ENCODE data around the gene DPEP2. TPM values are rescaled to one million over a fixed set of nuclear protein-coding genes. Genes with fewer than 3 reads are reported as not detected.

DPEP2 gene
- total RNA-seq, 1 donor from 2014 or later: 29.5 TPM

- DNase-seq (no peak), ATAC-seq (no peak)
- Histone ChIP-seq H3K27me3 (ENCODE audit: low read depth) (no peaks in the 10 kb centered on the region), H3K9me3 (no peaks in the 10 kb centered on the region), H3K36me3 (peaks cover 26% of the 10 kb centered on the region), H3K4me1 (peaks cover 72% of the 10 kb centered on the region), H3K4me3 (peak overlapping the region; percentile 94), H3K27ac (peak overlapping the region; percentile 99)
- TF ChIP-seq CTCF (IDR thresholded peaks at IDR 0.05): no peak
- intact Hi-C loops (cut with DNase I): no loop called here
Measured at GRCh38 chr16:67965668-67966548, 33.4 kb downstream of the DPEP2 start.

GRCh38 chr16:67964477-67965131, 34.7 kb downstream of the DPEP2 start:
- no peak for TF ChIP-seq CTCF (IDR thresholded peaks at IDR 0.05)
- intact Hi-C loops (cut with DNase I): no loop called here
- no peak for ATAC-seq
- H3K27ac ChIP-seq: no peak overlapping the region
- no peaks in the 10 kb centered on the region for H3K9me3 ChIP-seq
- H3K36me3 ChIP-seq: peaks cover 39% of the 10 kb centered on the region
- no peak overlapping the region for H3K4me3 ChIP-seq
- peaks cover 85% of the 10 kb centered on the region for H3K4me1 ChIP-seq
- no peak for DNase-seq
- no peaks in the 10 kb centered on the region for H3K27me3 ChIP-seq (ENCODE audit: low read depth)

- no peaks in the 10 kb centered on the region for H3K27me3 ChIP-seq (ENCODE audit: low read depth)
- no peak for ATAC-seq
- no peaks in the 10 kb centered on the region for H3K9me3 ChIP-seq
- H3K4me1 ChIP-seq: peaks cover 86% of the 10 kb centered on the region
- TF ChIP-seq CTCF (IDR thresholded peaks at IDR 0.05): no peak
- H3K4me3 ChIP-seq: no peak overlapping the region
- H3K36me3 ChIP-seq: peaks cover 47% of the 10 kb centered on the region
- no peak for DNase-seq
- peak overlapping the region; percentile 58 for H3K27ac ChIP-seq
- intact Hi-C loops (cut with DNase I): no loop called here
Measured at GRCh38 chr16:67963662-67964321, 35.5 kb downstream of the DPEP2 start.

- H3K36me3 ChIP-seq: peaks cover 53% of the 10 kb centered on the region
- peaks cover 90% of the 10 kb centered on the region for H3K4me1 ChIP-seq
- intact Hi-C loops (cut with DNase I): no loop called here
- H3K4me3 ChIP-seq: no peak overlapping the region
- H3K27me3 ChIP-seq (ENCODE audit: low read depth): no peaks in the 10 kb centered on the region
- DNase-seq (no peak), ATAC-seq (no peak)
- TF ChIP-seq CTCF (IDR thresholded peaks at IDR 0.05): no peak
- H3K9me3 ChIP-seq: no peaks in the 10 kb centered on the region
- peak overlapping the region; percentile 58 for H3K27ac ChIP-seq
Measured at GRCh38 chr16:67963292-67963661, 36.0 kb downstream of the DPEP2 start.

- H3K36me3 ChIP-seq: peaks cover 62% of the 10 kb centered on the region
- no peak for ATAC-seq
- H3K4me1 ChIP-seq: peaks cover 83% of the 10 kb centered on the region
Measured at GRCh38 chr16:67962135-67962534, 37.1 kb downstream of the DPEP2 start.

More at GRCh38 chr16:67962135-67962534, 37.1 kb downstream of the DPEP2 start:
- Histone ChIP-seq H3K4me3 (no peak overlapping the region), H3K27me3 (ENCODE audit: low read depth) (no peaks in the 10 kb centered on the region), H3K27ac (peak overlapping the region; percentile 58), H3K9me3 (no peaks in the 10 kb centered on the region)
- no peak for DNase-seq
- intact Hi-C loops (cut with DNase I): no loop called here
- no peak for TF ChIP-seq CTCF (IDR thresholded peaks at IDR 0.05)

Data from lower lobe of right lung (tissue), 2 donors.